Parathyroid adenoma (tissue), 2 donors: ENCODE results near the gene SIGLEC9.

Experiments used
- H2AFZ ChIP-seq: fragments of 300-600 bp; sonication (generic); one replicate; pipeline ENCODE4 v1.7.0; 2017; ENCODE audit warnings: antibody characterized with exemption, mild to moderate bottlenecking
- H3K27ac ChIP-seq: fragments of 300-600 bp; sonication (generic); one replicate; pipeline ENCODE4 v1.7.0; 2017
- H3K27me3 ChIP-seq: fragments of 300-600 bp; sonication (generic); one replicate; pipeline ENCODE4 v1.7.0; 2017; ENCODE audit warnings: low read length; ENCODE audit not compliant: control insufficient read depth, insufficient read depth
- H3K36me3 ChIP-seq: fragments of 300-600 bp; sonication (generic); one replicate; pipeline ENCODE4 v1.7.0; 2017; ENCODE audit warnings: low read length; ENCODE audit not compliant: control insufficient read depth, insufficient read depth
- H3K4me1 ChIP-seq: fragments of 300-600 bp; sonication (generic); one replicate; pipeline ENCODE4 v1.7.0; 2017; ENCODE audit warnings: control low read depth
- H3K4me2 ChIP-seq: fragments of 300-600 bp; sonication (generic); one replicate; pipeline ENCODE4 v1.7.0; 2017; ENCODE audit warnings: low read length
- H3K4me3 ChIP-seq: fragments of 300-600 bp; sonication (generic); one replicate; pipeline ENCODE4 v1.7.0; 2017; ENCODE audit warnings: low read depth, low read length
- H3K79me2 ChIP-seq: fragments of 300-600 bp; sonication (generic); one replicate; pipeline ENCODE4 v1.7.0; 2017; ENCODE audit warnings: control low read depth
- H3K9ac ChIP-seq: fragments of 300-600 bp; sonication (generic); one replicate; pipeline ENCODE4 v1.7.0; 2017; ENCODE audit warnings: mild to moderate bottlenecking
- H3K9me3 ChIP-seq: fragments of 300-600 bp; sonication (generic); one replicate; pipeline ENCODE4 v1.7.0; 2017; ENCODE audit warnings: low read length; ENCODE audit not compliant: control insufficient read depth
- CTCF ChIP-seq: fragments of 300-600 bp; sonication (generic); IDR thresholded peaks from one replicate; pipeline ENCODE4 v1.7.0; 2017; ENCODE audit warnings: antibody characterized with exemption, mild to moderate bottlenecking
- donor health status: primary hyperparathyroidism.

SIGLEC9 gene

DNA sequence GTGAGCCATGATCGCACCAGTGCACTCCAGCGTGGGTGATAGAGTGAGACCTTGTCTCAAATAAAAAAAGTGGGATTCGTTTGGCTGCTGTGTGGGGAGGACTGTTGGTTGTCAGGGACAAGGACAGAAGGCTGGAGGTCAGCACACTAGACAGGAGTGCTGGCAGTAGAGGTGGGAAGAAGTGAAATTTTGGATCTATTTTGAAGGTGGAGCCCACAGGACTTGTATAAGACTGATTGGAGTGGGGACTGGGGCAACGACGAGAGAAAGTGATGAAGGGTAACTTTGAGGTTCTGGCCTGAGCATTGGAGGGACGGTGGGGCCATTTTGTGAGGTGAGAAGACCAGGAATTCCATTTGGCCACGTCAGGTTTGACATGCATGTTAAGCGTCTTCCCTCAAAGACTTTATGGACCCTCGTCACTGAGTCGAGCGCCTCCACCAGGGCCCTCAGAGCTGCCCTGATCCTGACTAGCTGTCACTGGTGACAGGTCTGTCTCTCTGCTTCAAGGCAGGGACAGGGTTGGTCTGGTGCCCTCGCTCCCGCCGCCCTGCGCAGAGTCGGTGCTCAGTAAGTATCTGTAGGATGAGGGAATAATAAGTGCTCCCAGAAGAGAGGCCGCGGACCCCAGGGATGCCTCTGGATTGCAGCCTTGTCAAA lies 17.2 kb upstream of the SIGLEC9 start:
- Histone ChIP-seq H2AFZ (peak overlapping the region; percentile 91), H3K4me3 (peak overlapping the region; percentile 96), H3K9me3 (no peaks in the 10 kb centered on the region), H3K36me3 (no peaks in the 10 kb centered on the region), H3K27me3 (no peaks in the 10 kb centered on the region), H3K9ac (peak overlapping the region; percentile 70), H3K4me1 (peaks cover 20% of the 10 kb centered on the region), H3K27ac (peak overlapping the region; percentile 78), H3K79me2 (peaks cover 36% of the 10 kb centered on the region), H3K4me2 (peak overlapping the region; percentile 99)
- no peak for TF ChIP-seq CTCF

DNA sequence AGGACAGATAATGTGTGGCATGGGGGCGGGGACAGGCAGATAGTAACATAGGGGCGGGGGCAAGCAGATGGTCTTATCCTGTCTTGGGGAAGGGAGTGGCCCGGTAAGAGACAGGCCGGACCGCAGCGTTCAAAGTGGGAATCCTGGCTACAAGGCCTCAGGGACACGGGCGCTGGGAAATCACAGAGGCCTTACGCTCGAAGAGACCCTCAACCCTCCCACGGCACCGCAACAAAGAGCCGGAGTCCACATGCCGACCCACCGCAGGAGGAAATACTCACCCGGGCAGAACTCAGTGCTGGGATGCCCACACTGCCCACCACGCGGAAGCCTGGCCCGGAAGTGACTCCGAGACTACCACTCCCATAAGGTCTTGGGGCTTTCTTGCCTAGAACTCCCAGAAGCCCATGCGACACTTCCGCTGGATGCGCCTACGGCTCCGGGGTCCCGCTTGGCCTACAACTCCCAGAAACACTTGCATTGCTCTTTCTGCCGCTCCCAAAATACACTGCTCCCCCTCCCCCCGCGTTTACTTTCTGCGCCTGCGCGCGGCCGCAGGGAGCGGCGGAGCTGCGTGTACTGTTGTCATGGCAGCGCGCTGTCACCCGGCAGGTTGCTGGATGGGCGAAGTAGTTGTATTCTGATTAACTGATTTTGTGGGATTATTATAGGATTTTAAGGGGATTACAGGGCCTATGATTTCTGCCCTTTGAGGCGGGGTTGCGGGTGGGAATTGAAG lies 16.5 kb upstream of the SIGLEC9 start, which contains the start of gene CTU1:
CTU1 (minus strand) TSS at position 344 of the 739 bp plus-strand sequence. CDS start 3,840 bp downstream, outside the sequence.
- Histone ChIP-seq H3K4me2 (peak within 1 kb of the TSS; percentile 99), H3K4me3 (peak within 1 kb of the TSS; percentile 96), H2AFZ (peak within 1 kb of the TSS; percentile 91), H3K9ac (peak within 1 kb of the TSS; percentile 70), H3K9me3 (no peaks in the 10 kb centered on the region), H3K27ac (peak within 1 kb of the TSS; percentile 78), H3K79me2 (peaks cover 36% of the 10 kb centered on the region), H3K27me3 (no peaks in the 10 kb centered on the region), H3K4me1 (peaks cover 24% of the 10 kb centered on the region), H3K36me3 (no peaks in the 10 kb centered on the region)
- no peak for TF ChIP-seq CTCF

DNA sequence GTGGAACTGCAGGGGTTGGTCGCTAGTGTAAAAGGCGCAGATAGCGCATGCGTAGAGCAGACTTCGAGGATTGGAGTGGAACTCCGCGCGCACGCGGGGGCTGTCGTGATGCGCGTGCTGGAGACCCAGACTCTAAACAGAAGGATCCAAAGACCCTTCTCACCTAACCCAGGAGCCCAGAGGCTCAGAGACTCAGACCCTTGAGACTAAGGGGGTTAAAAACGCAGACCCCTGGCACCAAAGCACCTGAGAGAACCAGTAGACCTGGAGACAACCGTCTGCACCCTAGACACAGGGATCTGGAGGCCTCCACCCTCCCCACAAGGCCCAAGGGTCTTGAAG lies 15.9 kb upstream of the SIGLEC9 start:
- peaks cover 24% of the 10 kb centered on the region for H3K4me1 ChIP-seq
- H3K4me3 ChIP-seq: peak overlapping the region; percentile 96
- no peaks in the 10 kb centered on the region for H3K9me3 ChIP-seq
- no peak overlapping the region for H3K9ac ChIP-seq
- H3K36me3 ChIP-seq: no peaks in the 10 kb centered on the region
- H3K4me2 ChIP-seq: peak overlapping the region; percentile 98
- H2AFZ ChIP-seq: peak overlapping the region; percentile 91
- H3K27ac ChIP-seq: peak overlapping the region; percentile 78
- H3K79me2 ChIP-seq: peaks cover 32% of the 10 kb centered on the region
- TF ChIP-seq CTCF: no peak
- no peaks in the 10 kb centered on the region for H3K27me3 ChIP-seq

DNA sequence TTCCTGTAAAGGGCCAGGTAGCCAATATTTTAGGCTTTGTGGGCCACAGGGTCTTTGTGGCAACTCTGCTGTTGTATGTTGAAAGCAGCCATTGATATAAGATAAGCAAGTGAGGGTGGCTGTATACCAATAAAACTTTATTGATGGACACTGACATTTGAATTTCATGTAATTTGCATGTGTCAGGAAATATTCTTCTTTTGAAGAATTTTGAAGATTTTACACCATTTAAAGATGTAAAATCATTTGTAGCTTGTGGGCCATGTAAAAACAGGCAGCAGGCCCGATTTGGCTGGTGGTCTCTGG lies 14.1 kb upstream of the SIGLEC9 start:
- no peak overlapping the region for H3K9ac ChIP-seq
- H3K36me3 ChIP-seq: no peaks in the 10 kb centered on the region
- no peak overlapping the region for H2AFZ ChIP-seq
- H3K4me2 ChIP-seq: no peak overlapping the region
- H3K79me2 ChIP-seq: peaks cover 20% of the 10 kb centered on the region
- H3K4me3 ChIP-seq: no peak overlapping the region
- H3K9me3 ChIP-seq: no peaks in the 10 kb centered on the region
- no peak for TF ChIP-seq CTCF
- H3K27me3 ChIP-seq: no peaks in the 10 kb centered on the region
- H3K4me1 ChIP-seq: peaks cover 24% of the 10 kb centered on the region
- H3K27ac ChIP-seq: no peak overlapping the region
